ES-I3 (cell line): ENCODE data around the gene EYA3.

ENCODE experiments used
- H3K36me3 ChIP-seq: 2 replicates; pipeline ENCODE4 v1.6.1; 2013; ENCODE audit warnings: mild to moderate bottlenecking, low read length, control low read depth, moderate library complexity; ENCODE audit not compliant: insufficient read depth
- H3K4me1 ChIP-seq: 2 replicates; pipeline ENCODE4 v1.6.1; 2013; ENCODE audit warnings: mild to moderate bottlenecking, control low read depth, low read length; ENCODE audit not compliant: insufficient read depth
- H3K9ac ChIP-seq: 2 replicates; pipeline ENCODE4 v1.6.1; 2013; ENCODE audit warnings: low read depth, mild to moderate bottlenecking, low read length, moderate library complexity
- H3K9me3 ChIP-seq: 2 replicates; pipeline ENCODE4 v1.6.1; 2013; ENCODE audit warnings: mild to moderate bottlenecking, low read length, moderate library complexity; ENCODE audit not compliant: control insufficient read depth, insufficient read depth

Gene EYA3, protein sequence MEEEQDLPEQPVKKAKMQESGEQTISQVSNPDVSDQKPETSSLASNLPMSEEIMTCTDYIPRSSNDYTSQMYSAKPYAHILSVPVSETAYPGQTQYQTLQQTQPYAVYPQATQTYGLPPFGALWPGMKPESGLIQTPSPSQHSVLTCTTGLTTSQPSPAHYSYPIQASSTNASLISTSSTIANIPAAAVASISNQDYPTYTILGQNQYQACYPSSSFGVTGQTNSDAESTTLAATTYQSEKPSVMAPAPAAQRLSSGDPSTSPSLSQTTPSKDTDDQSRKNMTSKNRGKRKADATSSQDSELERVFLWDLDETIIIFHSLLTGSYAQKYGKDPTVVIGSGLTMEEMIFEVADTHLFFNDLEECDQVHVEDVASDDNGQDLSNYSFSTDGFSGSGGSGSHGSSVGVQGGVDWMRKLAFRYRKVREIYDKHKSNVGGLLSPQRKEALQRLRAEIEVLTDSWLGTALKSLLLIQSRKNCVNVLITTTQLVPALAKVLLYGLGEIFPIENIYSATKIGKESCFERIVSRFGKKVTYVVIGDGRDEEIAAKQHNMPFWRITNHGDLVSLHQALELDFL

DNA sequence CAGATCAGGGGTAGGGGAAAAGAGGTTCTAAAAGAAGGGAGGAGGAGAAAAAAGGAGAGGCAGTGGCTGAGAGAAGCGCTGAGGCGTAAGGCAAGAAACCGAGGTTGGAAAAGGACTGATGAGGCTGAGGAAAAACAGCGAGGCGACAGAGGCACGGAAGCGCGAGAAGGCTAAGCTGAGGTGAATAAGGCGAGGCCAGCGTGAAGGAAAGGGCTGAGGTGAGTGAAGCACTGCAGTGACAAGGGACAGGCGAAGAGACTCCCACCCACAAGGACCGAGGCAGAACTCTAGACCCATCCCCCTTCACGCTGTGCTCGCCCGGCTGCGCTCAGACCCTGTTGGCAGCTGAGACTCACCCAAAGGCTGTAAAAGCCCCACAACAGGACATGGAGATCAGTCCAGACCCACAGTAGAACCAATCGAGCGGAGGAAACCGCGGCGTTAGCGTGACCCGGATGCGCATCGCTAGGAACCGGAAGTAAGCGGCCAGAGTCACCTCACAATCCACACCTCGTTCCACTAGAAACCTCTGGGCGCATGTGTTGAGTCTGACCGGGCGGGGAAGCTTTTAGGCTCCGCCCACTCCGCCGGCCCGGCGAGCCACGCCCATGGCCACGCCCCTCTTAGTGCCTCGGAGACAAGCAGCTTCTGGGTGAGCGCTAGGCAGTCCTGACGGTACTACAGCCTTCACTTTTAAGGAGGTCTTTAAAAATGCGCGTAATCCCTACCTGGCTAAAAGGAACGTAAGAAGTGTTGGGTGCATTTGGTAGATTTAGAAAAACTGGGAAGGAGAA, at the start of gene EYA3:
Gene EYA3, minus strand, starts transcription at position 443 of the 794 bp plus-strand sequence. CDS start 30,584 bp downstream, outside the sequence.
- Histone ChIP-seq H3K9ac (peak within 1 kb of the TSS; percentile 61), H3K9me3 (no peaks in the 10 kb centered on the region), H3K36me3 (no peaks in the 10 kb centered on the region), H3K4me1 (peaks cover 8% of the 10 kb centered on the region; the same call in 1 of the 2 replicates)

DNA sequence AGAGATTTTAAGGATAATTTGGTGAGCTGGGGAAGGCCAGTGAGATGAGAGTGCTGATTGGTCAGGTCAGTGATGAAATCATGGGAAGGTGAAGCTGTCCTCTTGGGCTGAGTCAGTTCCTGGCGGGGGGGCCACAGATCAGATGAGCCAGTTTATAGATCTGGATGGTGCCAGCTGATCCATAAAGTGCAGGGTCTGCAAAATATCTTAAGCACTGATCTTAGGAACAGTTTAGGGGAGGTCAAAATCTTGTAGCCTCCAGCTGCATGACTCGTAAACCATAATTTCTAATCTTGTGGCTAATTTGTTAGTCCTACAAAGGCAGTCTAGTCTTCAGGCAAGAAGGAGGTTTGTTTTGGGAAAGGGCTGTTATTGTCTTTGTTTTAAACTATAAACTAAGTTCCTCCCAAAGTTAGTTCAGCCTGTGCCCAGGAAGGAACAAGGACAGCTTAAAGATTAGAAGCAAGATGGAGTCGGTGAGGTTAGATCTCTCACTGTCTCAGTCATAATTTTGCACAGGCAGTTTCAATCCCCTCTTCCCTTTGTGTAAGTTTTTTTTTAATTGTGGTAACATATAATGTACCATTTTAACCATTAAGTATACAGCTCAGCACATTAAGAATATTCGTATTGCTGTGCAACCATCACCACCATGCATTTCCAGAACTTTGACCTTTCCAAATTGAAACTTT, 48.7 kb upstream of the EYA3 start:
- H3K4me1 ChIP-seq = peaks cover 4% of the 10 kb centered on the region; the same call in 1 of the 2 replicates
- H3K9me3 ChIP-seq = no peaks in the 10 kb centered on the region; the same call in 1 of the 2 replicates
- H3K9ac ChIP-seq = no peak overlapping the region
- no peaks in the 10 kb centered on the region for H3K36me3 ChIP-seq

DNA sequence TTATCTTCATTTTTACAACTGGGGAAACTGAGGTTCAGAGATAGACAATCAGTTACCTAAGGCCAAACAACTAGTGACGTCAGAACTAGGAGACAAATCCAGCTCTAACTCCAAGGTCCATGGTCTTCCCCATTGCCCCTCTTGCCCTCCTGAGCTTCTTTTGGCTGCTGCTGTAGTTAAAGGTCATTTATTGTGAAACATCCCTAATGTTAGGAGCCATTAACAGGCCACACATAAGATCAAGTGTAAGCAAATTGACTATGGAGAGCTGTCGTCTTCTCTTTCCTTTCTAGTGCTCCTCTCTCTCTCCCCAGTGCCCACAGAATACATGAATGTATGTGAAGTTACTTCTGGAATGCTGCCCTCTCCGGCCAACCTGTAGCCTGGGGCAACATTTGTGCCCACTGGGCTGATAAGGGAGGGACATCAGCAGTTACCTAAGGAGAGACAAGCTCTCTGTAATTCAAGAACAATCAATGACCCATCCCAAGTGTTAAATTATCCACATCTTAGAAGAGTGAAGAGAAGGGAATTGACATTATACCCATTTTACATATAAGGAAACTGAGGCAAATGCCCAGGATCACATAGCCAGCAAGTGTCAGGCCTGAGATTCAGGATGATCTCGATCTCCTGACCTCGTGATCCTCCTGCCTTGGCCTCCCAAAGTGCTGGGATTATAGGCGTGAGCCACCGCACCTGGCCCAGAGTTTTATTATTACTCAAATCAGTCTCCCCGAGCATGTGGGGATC, 47.9 kb upstream of the EYA3 start:
- Histone ChIP-seq H3K9me3 (no peaks in the 10 kb centered on the region; the same call in 1 of the 2 replicates), H3K4me1 (peaks cover 4% of the 10 kb centered on the region; the same call in 1 of the 2 replicates), H3K9ac (no peak overlapping the region), H3K36me3 (no peaks in the 10 kb centered on the region)

DNA sequence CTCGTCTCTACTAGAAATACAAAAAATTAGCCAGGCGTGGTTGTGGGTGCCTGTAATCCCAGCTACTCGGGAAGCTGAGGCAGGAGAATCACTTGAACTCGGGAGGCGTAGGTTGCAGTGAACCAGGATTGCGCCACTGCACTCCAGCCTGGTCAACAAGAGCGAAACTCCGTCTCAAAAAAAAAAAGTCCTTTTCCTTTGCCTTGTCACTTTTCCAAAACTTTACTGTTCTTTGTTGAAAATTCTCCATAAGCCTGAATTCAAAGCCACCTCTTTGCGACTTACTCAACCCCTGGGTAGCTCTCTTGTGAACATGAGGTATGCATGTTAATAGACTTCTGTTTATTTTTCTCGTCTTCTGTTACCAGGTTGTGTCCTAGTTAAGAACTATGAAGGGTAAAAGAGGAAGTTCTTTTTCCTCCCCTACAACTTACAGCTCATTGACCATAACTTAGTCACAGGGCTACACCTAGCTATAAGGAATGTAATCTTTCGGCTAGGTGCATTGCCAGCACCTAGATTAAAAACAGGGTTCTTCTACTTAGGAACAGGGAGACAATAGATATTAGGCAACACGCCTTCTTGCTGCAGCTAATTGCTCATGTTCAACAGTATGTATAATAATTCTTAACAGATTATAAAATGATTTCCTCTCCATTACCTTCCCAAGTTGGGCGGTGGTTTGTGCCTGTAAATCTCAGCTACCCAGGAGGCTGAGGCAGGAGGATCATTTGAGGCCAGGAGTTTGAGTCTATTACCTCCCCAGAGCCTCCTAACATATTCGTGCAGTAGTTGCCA, 47.2 kb upstream of the EYA3 start:
- H3K36me3 ChIP-seq = no peaks in the 10 kb centered on the region
- no peaks in the 10 kb centered on the region; the same call in 1 of the 2 replicates for H3K9me3 ChIP-seq
- H3K9ac ChIP-seq = no peak overlapping the region
- peaks cover 4% of the 10 kb centered on the region; the same call in 1 of the 2 replicates for H3K4me1 ChIP-seq

DNA sequence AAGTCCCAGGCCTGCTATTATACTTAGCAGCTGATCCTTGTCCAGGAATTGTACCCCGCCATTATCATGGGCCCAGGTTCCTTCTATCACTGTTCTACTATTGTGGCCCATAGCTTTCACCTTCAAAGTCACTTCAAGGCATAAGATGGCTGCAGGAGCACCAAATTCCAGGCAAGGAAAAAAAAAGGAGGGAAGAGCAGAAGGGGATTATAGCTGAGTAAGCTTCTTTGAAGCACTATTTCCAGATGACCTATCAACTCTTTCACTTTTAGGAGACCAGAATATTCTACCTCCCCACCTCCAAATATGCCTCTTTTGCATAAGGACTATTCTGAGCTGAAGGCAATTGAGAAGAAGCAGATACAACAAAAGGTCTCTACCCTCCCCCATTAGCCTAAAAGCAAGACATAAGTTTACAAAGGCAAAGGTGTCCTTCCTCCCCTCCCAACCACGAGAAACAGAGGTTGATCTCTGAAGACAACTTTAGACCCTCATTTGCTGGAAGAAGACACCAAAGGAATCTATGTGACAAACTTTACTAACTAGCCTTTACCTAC, 46.3 kb upstream of the EYA3 start:
- Histone ChIP-seq H3K9me3 (no peaks in the 10 kb centered on the region; the same call in 1 of the 2 replicates), H3K4me1 (peaks cover 4% of the 10 kb centered on the region; the same call in 1 of the 2 replicates), H3K36me3 (no peaks in the 10 kb centered on the region), H3K9ac (no peak overlapping the region)

DNA sequence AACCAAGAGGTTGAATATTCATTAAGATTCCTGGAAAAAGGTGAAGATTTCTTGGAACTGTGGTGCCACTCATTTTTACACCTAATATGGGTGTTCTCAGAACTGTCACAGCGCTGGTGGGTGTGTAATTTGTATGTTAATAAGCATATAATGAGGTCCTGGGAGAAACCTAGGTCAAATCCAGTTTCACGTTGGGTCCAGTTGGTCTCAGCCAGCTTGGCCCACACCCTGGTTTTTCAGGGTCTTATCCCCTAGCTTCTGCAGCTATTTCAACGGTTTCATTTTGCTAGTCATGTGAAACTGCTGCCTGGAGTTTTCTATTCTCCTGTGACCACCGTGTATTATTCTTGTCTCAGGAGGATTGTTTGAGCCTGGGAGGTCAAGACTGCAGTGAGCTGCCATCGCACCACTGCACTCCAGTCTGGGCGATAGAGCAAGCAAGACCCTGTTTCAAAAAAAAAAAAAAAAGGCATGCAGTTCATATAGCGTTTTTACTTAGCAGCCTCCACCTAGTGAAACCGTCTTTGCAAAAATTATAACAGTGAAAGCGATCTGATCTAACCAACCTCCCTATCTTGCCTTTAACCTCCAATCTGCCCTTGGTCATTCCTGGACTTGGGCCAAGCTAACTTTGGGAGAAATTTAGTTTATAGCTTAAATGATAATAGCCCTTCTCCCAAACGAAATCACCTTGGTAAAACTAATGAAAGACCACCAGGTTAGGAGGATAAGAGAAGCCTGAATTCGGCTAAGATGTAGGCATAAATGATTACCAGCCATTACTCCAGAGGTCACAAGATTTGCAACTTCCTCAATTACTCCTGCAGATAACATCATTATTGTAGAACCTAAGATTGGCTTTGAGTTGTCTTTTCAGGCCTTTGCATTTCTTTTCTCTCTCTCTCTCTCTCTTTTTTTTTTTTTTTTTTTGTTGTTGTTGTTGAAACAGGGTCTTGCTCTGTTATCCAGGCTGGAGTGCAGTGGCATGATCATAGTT, 44.1 kb upstream of the EYA3 start:
- no peak overlapping the region for H3K9ac ChIP-seq
- no peaks in the 10 kb centered on the region; the same call in 1 of the 2 replicates for H3K9me3 ChIP-seq
- H3K4me1 ChIP-seq = peaks cover 4% of the 10 kb centered on the region; the same call in 1 of the 2 replicates
- H3K36me3 ChIP-seq = no peaks in the 10 kb centered on the region

DNA sequence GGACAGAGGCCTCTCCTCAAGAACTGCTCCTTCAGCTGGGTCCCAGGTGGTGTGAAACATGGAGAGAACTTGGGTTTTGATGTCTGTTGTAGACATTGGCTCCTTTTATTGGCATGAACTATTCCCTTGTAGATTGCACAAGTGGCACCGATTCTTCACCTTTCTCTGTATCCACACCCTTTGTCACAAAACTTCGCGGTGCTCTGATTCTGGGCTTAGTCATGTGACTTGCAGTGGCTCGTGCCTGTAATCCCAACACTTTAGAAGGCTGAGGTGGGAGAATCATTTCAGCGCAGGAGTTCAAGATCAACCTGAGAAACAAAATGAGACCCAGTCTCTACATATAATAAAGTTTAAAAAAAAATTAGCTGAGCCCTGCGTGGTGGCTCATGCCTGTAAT, 42.5 kb upstream of the EYA3 start:
- no peak overlapping the region for H3K9ac ChIP-seq
- no peaks in the 10 kb centered on the region; the same call in 1 of the 2 replicates for H3K9me3 ChIP-seq
- peaks cover 4% of the 10 kb centered on the region; the same call in 1 of the 2 replicates for H3K4me1 ChIP-seq
- H3K36me3 ChIP-seq = no peaks in the 10 kb centered on the region

DNA sequence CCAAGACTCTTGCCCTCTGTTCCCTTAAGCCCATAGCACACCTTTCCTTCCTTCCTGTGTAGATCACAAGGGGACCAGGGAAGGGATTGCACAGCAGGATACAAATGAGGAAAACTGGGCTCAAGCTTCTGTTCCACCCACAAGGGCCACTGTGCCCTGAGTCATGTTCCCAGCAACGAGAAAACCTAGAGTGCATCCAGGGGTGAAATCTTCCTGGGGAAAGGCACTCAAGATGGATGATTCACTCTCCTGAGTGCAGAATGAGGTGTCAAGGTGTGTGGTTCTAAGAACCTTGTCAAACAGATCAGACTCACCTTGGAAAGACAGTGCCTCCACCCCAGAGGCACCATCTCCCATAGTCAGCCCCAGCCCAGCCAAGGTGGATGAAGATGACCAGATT, 40.7 kb upstream of the EYA3 start:
- H3K36me3 ChIP-seq = no peaks in the 10 kb centered on the region
- H3K9ac ChIP-seq = no peak overlapping the region
- H3K9me3 ChIP-seq = no peaks in the 10 kb centered on the region; the same call in 1 of the 2 replicates
- H3K4me1 ChIP-seq = no peaks in the 10 kb centered on the region

DNA sequence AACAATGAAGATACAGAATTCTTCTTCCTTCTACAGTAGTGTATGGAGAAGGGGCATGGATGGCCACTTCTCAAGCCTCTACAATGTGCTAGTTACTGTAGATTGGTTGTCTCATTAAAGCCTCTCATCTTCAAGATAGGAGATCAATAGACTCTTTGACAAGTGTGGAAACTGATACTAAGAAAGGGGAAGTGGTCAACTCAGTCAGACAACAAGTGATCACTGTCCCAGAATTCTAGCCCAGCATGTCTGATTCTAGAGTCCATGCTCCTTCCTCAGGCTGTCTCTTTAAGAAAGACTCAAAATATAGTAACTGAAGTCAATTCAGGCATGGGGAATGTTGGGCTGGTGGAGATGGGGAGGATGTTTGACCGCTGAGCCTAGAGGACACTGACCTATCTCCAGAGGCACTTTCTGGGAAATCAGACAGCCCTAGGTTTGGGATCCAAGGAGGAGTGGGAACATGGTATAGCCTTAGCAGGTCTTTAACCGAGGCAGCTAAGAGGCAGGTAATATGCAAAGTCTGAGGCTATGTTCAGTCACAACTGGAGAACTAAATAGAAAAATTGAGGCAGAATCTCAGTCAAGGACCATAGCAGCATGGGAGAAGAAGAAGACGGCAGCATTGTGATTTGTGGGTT, 39.3 kb upstream of the EYA3 start:
- peaks cover 5% of the 10 kb centered on the region; the same call in 1 of the 2 replicates for H3K4me1 ChIP-seq
- H3K9ac ChIP-seq = no peak overlapping the region
- no peaks in the 10 kb centered on the region for H3K36me3 ChIP-seq
- H3K9me3 ChIP-seq = no peaks in the 10 kb centered on the region

DNA sequence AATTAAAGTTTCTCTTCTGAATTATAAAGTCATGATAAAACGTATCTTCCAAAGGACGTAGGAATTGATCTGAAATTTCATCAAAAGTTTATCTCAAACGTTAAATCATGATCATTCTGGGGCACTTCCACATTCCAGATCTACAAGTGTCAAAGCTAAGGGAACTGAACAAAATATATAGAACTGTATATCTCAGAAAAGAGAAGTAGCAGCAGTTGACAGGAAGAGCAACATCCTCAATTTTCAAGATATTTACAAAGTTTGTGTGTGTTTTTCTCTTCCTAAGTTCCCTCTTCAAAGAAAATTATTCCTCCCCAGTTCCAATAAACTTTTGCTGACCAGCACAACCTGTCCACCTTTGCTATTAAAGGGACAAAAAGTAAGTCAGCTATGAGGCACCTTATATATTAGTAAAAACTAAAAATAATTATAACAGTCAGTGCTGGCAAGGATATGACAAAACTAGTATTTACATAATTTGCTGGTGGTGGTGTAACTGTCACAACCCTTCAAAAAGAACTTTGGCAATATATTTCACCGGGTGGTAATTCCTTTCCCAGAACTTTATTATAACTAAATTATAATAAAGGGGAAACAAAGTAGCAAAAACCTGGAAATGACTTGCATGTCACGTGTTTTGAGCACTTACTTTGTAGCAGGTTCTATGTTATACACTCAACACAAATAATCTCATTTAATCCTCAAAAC, 38.5 kb upstream of the EYA3 start:
- H3K36me3 ChIP-seq = no peaks in the 10 kb centered on the region
- H3K9ac ChIP-seq = no peak overlapping the region
- peaks cover 5% of the 10 kb centered on the region; the same call in 1 of the 2 replicates for H3K4me1 ChIP-seq
- H3K9me3 ChIP-seq = no peaks in the 10 kb centered on the region

DNA sequence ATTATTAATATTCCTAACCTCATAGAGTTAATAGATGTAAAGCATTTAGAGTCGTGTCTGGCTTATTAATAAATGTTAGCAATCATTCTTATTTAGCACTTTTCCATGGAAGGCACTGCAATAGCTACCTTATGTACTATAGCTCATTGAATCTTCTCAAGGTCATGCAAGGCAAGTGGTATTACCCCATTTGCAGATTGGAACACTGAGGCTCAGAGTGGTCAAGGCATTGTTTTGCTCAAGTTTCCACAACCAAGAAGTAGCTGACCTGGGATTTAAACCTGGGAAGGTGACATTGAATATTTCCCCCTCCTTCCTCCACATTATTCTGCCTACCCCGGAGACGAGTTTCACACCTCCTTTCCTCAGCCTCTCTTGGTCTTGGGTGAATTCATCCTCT, 37.8 kb upstream of the EYA3 start:
- peaks cover 5% of the 10 kb centered on the region; the same call in 1 of the 2 replicates for H3K4me1 ChIP-seq
- H3K9ac ChIP-seq = no peak overlapping the region
- H3K36me3 ChIP-seq = no peaks in the 10 kb centered on the region
- no peaks in the 10 kb centered on the region for H3K9me3 ChIP-seq
